Upper lobe of left lung (tissue), 4 donors: Measurements from ENCODE around the gene ATXN7L1.

Source experiments
- CTCF ChIP-seq, 6 experiments: fragments of 450-650 bp in 4 of 6; fragments of 200-600 bp in 2 of 6; sonication (generic) in 2 of 6; IDR thresholded peaks; one replicate each; pipeline ENCODE4 v1.5.1; 2016 to 2019; ENCODE audit warnings: antibody characterized with exemption in 6 of 6
- EP300 ChIP-seq, 4 donors: sonication (generic); formaldehyde crosslinking; IDR thresholded peaks; one replicate each; pipeline ENCODE4 v1.5.1; 2017; ENCODE audit warnings: antibody characterized with exemption in 4 of 4, control low read depth in 2 of 4
- POLR2A ChIP-seq, 4 donors: fragments of 450-650 bp; IDR thresholded peaks; one replicate each; pipeline ENCODE4 v1.5.1; 2016 to 2017; ENCODE audit warnings: antibody characterized with exemption in 4 of 4, mild to moderate bottlenecking in 2 of 4
- POLR2AphosphoS5 ChIP-seq, 2 donors: sonication (generic); formaldehyde crosslinking; IDR thresholded peaks; one replicate each; pipeline ENCODE4 v1.5.1; 2017; ENCODE audit warnings: antibody characterized with exemption in 2 of 2

GRCh38 chr7:105643384-105643783 is 233.0 kb downstream of the ATXN7L1 start:
- TF ChIP-seq CTCF (IDR thresholded peaks at IDR 0.05) (no peak), POLR2A (IDR thresholded peaks at IDR 0.05) (no peak), POLR2AphosphoS5 (IDR thresholded peaks at IDR 0.05) (no peak), EP300 (IDR thresholded peaks at IDR 0.05) (no peak)
